HCT116 (cell line): ENCODE measurements around the gene UXS1.

Experiments
- CBX3 ChIP-seq: IDR thresholded peaks from 2 replicates; pipeline ENCODE4 v1.6.1; 2012; ENCODE audit warnings: low read depth
- CEBPB ChIP-seq: IDR thresholded peaks from 2 replicates; pipeline ENCODE4 v1.6.1; 2012; ENCODE audit warnings: low read depth
- ELF1 ChIP-seq: IDR thresholded peaks from 2 replicates; pipeline ENCODE4 v1.6.1; 2012; ENCODE audit warnings: low read depth, borderline replicate concordance
- EZH2 ChIP-seq: fragments of 200-600 bp; sonication (generic); IDR thresholded peaks from 2 replicates; pipeline ENCODE4 v1.6.1; 2017; ENCODE audit warnings: antibody characterized with exemption, mixed run types
- POLR2A ChIP-seq: IDR thresholded peaks from 2 replicates; pipeline ENCODE4 v1.7.0; 2011; ENCODE audit warnings: borderline replicate concordance; ENCODE audit not compliant: insufficient read depth, insufficient read length; ENCODE audit errors: extremely low read depth
- RAD21 ChIP-seq: IDR thresholded peaks from 2 replicates; pipeline ENCODE4 v1.6.1; 2012; ENCODE audit warnings: low read depth, mild to moderate bottlenecking
- SIN3A ChIP-seq: IDR thresholded peaks from 2 replicates; pipeline ENCODE4 v1.6.1; 2012; ENCODE audit warnings: low read depth
- SP1 ChIP-seq: IDR thresholded peaks from 2 replicates; pipeline ENCODE4 v1.6.1; 2012; ENCODE audit warnings: low read depth
- YY1 ChIP-seq: IDR thresholded peaks from 2 replicates; pipeline ENCODE4 v1.6.1; 2011; ENCODE audit warnings: low read length, low read depth, moderate library complexity, mild to moderate bottlenecking; ENCODE audit not compliant: insufficient replicate concordance; ENCODE audit errors: extremely low read depth
- ZNF274 ChIP-seq: fragments of 200-500 bp; sonication (Bioruptor generic); IDR thresholded peaks from 2 replicates; pipeline ENCODE4 v1.6.1; 2014; ENCODE audit warnings: mild to moderate bottlenecking, low read depth, low read length, inconsistent platforms
- TF ChIP-seq, protein P1 (sequence below), 3 experiments: fragments of 200-600 bp in 1 of 3; sonication (generic) in 1 of 3; IDR thresholded peaks in 2 of 3; conservative IDR thresholded peaks in 1 of 3; 2 replicates each; pipeline ENCODE4 v1.5.1; 2012 to 2017; ENCODE audit warnings: low read depth in 2 of 3, low read length in 2 of 3, antibody characterized with exemption in 1 of 3, borderline replicate concordance in 1 of 3, control low read depth in 1 of 3, mild to moderate bottlenecking in 1 of 3, mixed read lengths in 1 of 3, mixed run types in 1 of 3, moderate library complexity in 1 of 3; ENCODE audit not compliant: insufficient read depth in 1 of 3
- TF ChIP-seq, protein P2 (sequence below): IDR thresholded peaks from 2 replicates; pipeline ENCODE4 v1.6.1; 2012
- TF ChIP-seq, protein P3 (sequence below): IDR thresholded peaks from 2 replicates; pipeline ENCODE4 v1.6.1; 2012; ENCODE audit warnings: low read depth

DNA sequence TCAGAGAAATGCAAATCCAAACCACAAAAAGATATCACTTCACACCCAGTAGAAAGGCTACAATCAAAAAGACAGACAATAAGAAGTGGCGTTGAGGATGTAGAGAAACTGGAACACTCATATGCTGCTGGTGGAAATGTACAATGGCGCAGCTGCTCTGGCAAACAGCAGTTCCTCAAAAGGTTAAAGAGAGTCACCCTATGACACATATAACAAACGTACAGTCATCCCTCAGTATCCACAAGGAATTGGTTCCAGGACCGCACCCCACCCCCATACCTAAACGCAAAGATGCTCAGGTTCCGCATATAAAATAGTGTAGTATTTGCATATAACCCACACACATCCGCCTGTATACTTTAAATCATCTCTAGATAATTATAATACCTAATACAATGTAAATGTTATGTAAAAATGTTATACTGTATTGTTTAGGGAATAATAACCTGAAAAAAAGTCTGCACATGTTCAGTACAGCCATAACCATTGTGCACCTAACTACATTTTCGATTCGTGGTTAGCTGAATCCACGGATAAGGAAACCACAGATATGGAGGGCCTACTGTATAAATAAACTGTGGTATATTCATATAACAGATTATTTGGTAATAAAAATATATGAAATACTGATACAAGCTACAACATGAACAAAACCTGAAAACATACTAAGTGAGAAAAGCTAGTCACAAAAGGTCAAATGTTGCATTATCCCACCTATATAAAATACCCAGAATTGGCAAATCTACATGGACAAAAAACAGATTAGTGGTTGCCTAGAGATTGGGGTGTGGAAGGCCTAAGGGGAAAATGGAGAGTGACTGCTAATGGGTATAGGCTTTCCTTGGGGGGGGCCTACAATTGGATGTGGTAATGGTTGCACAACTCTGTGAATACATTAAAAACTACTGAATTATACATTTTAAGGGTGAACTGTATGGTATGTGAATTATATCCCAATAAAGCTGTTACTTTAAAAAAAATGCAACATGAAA lies 37.5 kb downstream of the UXS1 start:
- TF ChIP-seq, protein P1, sequence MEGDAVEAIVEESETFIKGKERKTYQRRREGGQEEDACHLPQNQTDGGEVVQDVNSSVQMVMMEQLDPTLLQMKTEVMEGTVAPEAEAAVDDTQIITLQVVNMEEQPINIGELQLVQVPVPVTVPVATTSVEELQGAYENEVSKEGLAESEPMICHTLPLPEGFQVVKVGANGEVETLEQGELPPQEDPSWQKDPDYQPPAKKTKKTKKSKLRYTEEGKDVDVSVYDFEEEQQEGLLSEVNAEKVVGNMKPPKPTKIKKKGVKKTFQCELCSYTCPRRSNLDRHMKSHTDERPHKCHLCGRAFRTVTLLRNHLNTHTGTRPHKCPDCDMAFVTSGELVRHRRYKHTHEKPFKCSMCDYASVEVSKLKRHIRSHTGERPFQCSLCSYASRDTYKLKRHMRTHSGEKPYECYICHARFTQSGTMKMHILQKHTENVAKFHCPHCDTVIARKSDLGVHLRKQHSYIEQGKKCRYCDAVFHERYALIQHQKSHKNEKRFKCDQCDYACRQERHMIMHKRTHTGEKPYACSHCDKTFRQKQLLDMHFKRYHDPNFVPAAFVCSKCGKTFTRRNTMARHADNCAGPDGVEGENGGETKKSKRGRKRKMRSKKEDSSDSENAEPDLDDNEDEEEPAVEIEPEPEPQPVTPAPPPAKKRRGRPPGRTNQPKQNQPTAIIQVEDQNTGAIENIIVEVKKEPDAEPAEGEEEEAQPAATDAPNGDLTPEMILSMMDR (IDR thresholded peaks at IDR 0.05 in 2 of 3, conservative IDR thresholded peaks at IDR 0.05 in 1 of 3; ENCODE audit: borderline replicate concordance in 1 of 3, insufficient read depth in 1 of 3, low read depth in 2 of 3, low read length in 2 of 3): no peak
- TF ChIP-seq RAD21 (no peak), SIN3A (no peak), EZH2 (no peak), POLR2A (no peak), YY1 (no peak), CEBPB (no peak), ZNF274 (no peak), SP1 (no peak), ELF1 (no peak), CBX3 (no peak)
- TF ChIP-seq, protein P2, sequence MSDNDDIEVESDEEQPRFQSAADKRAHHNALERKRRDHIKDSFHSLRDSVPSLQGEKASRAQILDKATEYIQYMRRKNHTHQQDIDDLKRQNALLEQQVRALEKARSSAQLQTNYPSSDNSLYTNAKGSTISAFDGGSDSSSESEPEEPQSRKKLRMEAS: no peak
- TF ChIP-seq, protein P3, sequence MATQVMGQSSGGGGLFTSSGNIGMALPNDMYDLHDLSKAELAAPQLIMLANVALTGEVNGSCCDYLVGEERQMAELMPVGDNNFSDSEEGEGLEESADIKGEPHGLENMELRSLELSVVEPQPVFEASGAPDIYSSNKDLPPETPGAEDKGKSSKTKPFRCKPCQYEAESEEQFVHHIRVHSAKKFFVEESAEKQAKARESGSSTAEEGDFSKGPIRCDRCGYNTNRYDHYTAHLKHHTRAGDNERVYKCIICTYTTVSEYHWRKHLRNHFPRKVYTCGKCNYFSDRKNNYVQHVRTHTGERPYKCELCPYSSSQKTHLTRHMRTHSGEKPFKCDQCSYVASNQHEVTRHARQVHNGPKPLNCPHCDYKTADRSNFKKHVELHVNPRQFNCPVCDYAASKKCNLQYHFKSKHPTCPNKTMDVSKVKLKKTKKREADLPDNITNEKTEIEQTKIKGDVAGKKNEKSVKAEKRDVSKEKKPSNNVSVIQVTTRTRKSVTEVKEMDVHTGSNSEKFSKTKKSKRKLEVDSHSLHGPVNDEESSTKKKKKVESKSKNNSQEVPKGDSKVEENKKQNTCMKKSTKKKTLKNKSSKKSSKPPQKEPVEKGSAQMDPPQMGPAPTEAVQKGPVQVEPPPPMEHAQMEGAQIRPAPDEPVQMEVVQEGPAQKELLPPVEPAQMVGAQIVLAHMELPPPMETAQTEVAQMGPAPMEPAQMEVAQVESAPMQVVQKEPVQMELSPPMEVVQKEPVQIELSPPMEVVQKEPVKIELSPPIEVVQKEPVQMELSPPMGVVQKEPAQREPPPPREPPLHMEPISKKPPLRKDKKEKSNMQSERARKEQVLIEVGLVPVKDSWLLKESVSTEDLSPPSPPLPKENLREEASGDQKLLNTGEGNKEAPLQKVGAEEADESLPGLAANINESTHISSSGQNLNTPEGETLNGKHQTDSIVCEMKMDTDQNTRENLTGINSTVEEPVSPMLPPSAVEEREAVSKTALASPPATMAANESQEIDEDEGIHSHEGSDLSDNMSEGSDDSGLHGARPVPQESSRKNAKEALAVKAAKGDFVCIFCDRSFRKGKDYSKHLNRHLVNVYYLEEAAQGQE: no peak
